ENCODE data around the gene NAGPA. TPM values are rescaled to one million over a fixed set of nuclear protein-coding genes. Genes with fewer than 3 reads are reported as not detected.

Gene NAGPA
- total and polyA plus RNA-seq, 8 donors: 7.7 to 21.0 (median 9.2) TPM

GRCh38 chr16:5060073-5060641 lies 26.4 kb upstream of the NAGPA start:
- intact Hi-C loops (cut with DNase I): no loop called here
- TF ChIP-seq CTCF (IDR thresholded peaks at IDR 0.05): no peak

GRCh38 chr16:5059386-5060072 lies 25.8 kb upstream of the NAGPA start:
- H3K4me3 ChIP-seq: no peak overlapping the region
- no peaks in the 10 kb centered on the region for H3K4me1 ChIP-seq
- H3K27ac ChIP-seq: no peak overlapping the region
- DNase-seq: no peak
- H3K27me3 ChIP-seq: no peaks in the 10 kb centered on the region
- intact Hi-C loops (cut with DNase I): no loop called here
- H3K9me3 ChIP-seq: no peaks in the 10 kb centered on the region
- ATAC-seq: no peak
- no peak for TF ChIP-seq CTCF (IDR thresholded peaks at IDR 0.05)
- H3K36me3 ChIP-seq: peaks cover 0 to 4% of the 10 kb centered on the region in 2 donors

More at GRCh38 chr16:5060073-5060641, 26.4 kb upstream of the NAGPA start:
- Histone ChIP-seq H3K27ac (no peak overlapping the region), H3K36me3 (peaks cover 0 to 4% of the 10 kb centered on the region in 2 donors), H3K4me1 (no peaks in the 10 kb centered on the region), H3K9me3 (no peaks in the 10 kb centered on the region), H3K27me3 (no peaks in the 10 kb centered on the region), H3K4me3 (no peak overlapping the region)
- no peak for ATAC-seq
- no peak for DNase-seq

GRCh38 chr16:5058476-5058875 lies 24.7 kb upstream of the NAGPA start:
- intact Hi-C loops (cut with DNase I): no loop called here
- peaks cover 0 to 4% of the 10 kb centered on the region in 2 donors for H3K36me3 ChIP-seq
- H3K4me1 ChIP-seq: no peaks in the 10 kb centered on the region
- DNase-seq (no peak), ATAC-seq (no peak)
- no peak overlapping the region for H3K27ac ChIP-seq
- H3K27me3 ChIP-seq: no peaks in the 10 kb centered on the region
- H3K9me3 ChIP-seq: no peaks in the 10 kb centered on the region
- TF ChIP-seq CTCF (IDR thresholded peaks at IDR 0.05): no peak
- H3K4me3 ChIP-seq: no peak overlapping the region

- Histone ChIP-seq H3K4me1 (no peaks in the 10 kb centered on the region), H3K9me3 (no peaks in the 10 kb centered on the region), H3K4me3 (no peak overlapping the region), H3K36me3 (peaks cover 0 to 4% of the 10 kb centered on the region in 2 donors), H3K27me3 (no peaks in the 10 kb centered on the region), H3K27ac (no peak overlapping the region)
- intact Hi-C loops (cut with DNase I): no loop called here
- DNase-seq (peak in 1 of 4 donors; percentile 36), ATAC-seq (peak; percentile 87)
- peak in 1 of 2 donors; percentile 19 for TF ChIP-seq CTCF (IDR thresholded peaks at IDR 0.05)
These were observed 22.6 kb upstream of the NAGPA start for GRCh38 chr16:5056352-5056751.
